ENCODE data around the gene PPM1N.

The PPM1N gene

DNA sequence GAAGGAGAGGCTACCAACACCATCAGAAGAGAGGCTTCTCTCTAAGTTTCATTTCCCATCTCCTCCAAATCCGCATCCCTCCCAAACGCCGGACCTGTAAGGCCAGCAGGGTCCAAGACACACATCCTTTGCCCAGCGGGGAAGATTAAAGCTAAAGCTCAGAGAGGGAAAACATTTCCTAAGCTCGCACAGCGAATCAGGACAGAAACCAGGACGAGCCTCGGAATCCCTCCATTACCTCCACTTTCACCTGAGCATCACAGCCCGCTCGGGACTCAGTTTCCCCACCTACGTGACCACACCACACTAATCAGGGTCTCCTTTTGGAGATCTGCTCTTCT is 31.2 kb upstream of the PPM1N start:
- DNase-seq (ENCODE audit: low read depth), result peak; percentile 4
- TF ChIP-seq, protein P1, sequence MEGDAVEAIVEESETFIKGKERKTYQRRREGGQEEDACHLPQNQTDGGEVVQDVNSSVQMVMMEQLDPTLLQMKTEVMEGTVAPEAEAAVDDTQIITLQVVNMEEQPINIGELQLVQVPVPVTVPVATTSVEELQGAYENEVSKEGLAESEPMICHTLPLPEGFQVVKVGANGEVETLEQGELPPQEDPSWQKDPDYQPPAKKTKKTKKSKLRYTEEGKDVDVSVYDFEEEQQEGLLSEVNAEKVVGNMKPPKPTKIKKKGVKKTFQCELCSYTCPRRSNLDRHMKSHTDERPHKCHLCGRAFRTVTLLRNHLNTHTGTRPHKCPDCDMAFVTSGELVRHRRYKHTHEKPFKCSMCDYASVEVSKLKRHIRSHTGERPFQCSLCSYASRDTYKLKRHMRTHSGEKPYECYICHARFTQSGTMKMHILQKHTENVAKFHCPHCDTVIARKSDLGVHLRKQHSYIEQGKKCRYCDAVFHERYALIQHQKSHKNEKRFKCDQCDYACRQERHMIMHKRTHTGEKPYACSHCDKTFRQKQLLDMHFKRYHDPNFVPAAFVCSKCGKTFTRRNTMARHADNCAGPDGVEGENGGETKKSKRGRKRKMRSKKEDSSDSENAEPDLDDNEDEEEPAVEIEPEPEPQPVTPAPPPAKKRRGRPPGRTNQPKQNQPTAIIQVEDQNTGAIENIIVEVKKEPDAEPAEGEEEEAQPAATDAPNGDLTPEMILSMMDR (conservative IDR thresholded peaks at IDR 0.05; ENCODE audit: low read length), result no peak
- H3K4me3 ChIP-seq (ENCODE audit: low read length), result peak overlapping the region; percentile 85

DNA sequence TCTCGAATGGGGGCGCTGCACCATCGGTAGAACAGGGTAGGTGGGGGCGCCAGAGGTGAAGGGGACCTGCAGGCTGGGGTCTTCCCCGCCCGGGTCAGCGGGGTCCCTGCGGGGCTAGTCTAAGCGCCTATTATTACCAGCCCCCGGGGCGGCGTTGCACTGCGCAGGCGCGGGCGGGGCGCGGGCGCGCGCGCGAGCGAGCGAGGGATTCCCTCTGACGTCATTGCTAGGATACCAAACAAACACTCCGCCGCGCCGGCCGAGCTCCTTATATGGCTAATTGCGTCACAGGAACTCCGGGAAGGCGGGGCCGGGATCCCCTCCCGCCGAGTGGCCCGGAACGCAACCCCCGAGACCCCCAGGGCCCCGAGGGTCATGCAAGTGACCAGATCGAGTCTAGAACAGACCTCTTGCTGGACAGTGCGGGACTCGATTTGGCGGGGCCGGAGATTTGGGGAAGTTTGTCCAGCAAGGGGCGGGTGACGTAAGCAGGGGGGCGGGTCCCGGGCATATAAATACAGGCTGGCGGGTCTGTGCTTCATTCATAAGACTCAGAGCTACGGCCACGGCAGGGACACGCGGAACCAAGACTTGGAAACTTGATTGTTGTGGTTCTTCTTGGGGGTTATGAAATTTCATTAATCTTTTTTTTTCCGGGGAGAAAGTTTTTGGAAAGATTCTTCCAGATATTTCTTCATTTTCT is 30.6 kb upstream of the PPM1N start, which contains the start of gene FOSB:
Gene FOSB, plus strand, starts transcription at position 541 of the 703 bp plus-strand sequence. CDS start 591 bp downstream, outside the sequence.
- TF ChIP-seq, protein P1 (conservative IDR thresholded peaks at IDR 0.05; ENCODE audit: low read length), result 0 out of 2 replicates have a peak, but pooled peaks have one; percentile 7
- DNase-seq (ENCODE audit: low read depth), result peak; percentile 93
- H3K4me3 ChIP-seq (ENCODE audit: low read length), result peak within 1 kb of the TSS; percentile 99

DNA sequence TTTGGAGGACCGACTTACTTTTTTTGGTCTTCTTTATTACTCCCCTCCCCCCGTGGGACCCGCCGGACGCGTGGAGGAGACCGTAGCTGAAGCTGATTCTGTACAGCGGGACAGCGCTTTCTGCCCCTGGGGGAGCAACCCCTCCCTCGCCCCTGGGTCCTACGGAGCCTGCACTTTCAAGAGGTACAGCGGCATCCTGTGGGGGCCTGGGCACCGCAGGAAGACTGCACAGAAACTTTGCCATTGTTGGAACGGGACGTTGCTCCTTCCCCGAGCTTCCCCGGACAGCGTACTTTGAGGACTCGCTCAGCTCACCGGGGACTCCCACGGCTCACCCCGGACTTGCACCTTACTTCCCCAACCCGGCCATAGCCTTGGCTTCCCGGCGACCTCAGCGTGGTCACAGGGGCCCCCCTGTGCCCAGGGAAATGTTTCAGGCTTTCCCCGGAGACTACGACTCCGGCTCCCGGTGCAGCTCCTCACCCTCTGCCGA is 30.0 kb upstream of the PPM1N start:
- TF ChIP-seq, protein P1 (conservative IDR thresholded peaks at IDR 0.05; ENCODE audit: low read length), result peak; percentile 13; the same call in 1 of the 2 replicates
- H3K4me3 ChIP-seq (ENCODE audit: low read length), result peak overlapping the region; percentile 99
- peak; percentile 24 for DNase-seq (ENCODE audit: low read depth)

DNA sequence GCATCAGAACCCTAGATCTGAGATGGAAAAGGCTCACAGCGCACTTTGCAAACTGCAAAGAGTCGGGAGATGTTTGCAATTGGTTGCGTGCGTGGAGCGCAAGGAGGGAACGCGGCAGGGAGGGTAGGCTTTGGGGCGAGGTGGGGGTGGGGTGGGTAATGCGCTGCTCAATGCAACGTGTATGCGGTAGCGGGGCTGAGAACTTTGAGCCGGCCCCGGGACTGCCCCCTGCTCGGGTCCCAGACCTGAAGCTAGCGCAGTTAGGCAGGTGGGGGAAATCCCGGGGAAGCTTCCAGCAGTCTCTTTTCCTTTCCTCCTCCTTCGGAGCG is 29.5 kb upstream of the PPM1N start:
- H3K4me3 ChIP-seq (ENCODE audit: low read length), result peak overlapping the region; percentile 99

DNA sequence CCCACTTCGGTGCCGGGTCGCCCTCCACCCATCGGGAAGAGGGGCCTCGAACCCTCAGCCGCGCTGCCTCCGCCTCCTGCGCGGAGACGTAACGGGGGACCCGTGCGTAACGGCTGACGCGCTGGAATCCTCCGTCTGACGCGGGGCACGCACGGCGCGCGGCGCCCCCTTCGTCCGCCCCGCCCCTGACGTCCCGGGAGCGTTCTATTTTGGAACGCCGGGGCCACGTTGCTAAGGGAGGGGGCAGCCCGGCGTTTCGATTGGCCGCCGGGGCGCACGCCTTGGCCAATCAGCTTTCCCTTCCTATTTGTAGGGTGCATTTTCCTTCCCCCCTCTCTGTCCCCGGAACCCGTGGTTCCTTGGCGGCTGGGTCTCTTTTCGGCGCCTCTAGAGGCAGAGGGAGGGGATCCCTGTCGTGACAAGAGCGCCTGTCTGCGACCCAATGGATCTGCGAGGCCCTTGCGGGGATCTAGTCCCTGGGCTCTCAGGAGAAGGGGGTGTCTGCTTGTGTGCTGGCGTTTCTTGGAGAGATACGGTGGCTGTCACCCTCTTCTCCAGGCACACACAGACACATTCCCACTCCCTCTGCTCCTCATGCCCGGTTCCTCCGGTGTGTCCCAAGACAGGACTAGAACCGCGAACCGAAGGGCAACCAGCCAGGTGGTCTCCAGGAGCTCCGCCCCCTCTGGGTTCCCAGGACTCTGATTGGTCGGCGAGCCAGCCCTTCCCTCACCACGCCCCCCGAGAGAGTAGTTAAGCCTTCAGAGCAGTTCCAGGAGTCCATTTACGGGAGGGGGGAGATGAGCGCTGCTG is 28.9 kb upstream of the PPM1N start:
- peak; percentile 94 for DNase-seq (ENCODE audit: low read depth)
- H3K4me3 ChIP-seq (ENCODE audit: low read length), result peak overlapping the region; percentile 99
- TF ChIP-seq, protein P1 (conservative IDR thresholded peaks at IDR 0.05; ENCODE audit: low read length), result no peak

More for the DNA sequence above, 29.5 kb upstream of the PPM1N start:
- DNase-seq (ENCODE audit: low read depth), result no peak
- TF ChIP-seq, protein P1 (conservative IDR thresholded peaks at IDR 0.05; ENCODE audit: low read length), result no peak

DNA sequence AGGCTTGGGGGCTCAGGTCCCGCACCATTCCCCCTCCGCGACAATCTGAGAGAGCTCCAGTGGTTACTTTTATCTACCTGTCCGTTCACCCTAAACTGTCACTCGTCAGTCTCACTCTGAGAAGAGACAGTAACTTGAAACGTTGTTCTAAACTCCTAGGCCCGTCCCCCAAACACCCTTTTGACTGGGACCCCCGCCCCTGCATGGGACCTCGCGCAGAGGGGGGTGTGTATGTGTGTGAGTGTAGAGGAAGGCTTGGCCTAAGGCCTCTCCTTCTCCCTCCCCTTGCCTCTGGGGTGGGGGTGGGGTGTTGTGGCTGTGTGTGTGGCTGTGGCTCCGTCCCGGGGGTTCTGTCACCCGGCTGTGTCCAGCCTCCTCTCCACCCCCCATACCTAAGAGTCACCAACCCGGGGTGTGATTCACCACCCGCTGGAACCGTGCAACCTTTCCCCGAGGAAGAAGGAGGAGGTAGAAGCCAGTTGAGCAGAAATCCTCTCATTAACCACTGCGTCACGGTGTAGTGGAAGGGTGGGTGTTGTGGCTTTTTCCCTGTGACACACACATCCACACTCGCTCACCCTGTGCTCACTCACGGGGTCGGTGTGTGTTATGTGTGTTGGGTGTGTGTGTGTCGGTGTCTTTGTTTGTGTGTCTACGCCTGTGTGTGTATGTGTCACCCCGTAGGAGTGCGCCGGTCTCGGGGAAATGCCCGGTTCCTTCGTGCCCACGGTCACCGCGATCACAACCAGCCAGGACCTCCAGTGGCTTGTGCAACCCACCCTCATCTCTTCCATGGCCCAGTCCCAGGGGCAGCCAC is 28.1 kb upstream of the PPM1N start:
- peak; percentile 62 for DNase-seq (ENCODE audit: low read depth)
- TF ChIP-seq, protein P1 (conservative IDR thresholded peaks at IDR 0.05; ENCODE audit: low read length), result no peak

More for the DNA sequence above, 28.1 kb upstream of the PPM1N start:
- peak overlapping the region; percentile 99 for H3K4me3 ChIP-seq (ENCODE audit: low read length)
